K562 (cell line): Measurements from ENCODE around the gene NUP188. TPM values are rescaled to one million over a fixed set of nuclear protein-coding genes. Genes with fewer than 3 reads are reported as not detected.

Experiments
- BRD4 ChIP-seq: fragments of 200-600 bp; sonication (generic); IDR thresholded peaks from 2 replicates; pipeline ENCODE4 v1.6.1; 2017; ENCODE audit warnings: inconsistent platforms
- ELF4 ChIP-seq: fragments of 450-650 bp; formaldehyde crosslinking; IDR thresholded peaks from 2 replicates; pipeline ENCODE4 v1.4.0; 2022; ENCODE audit warnings: missing genetic modification characterization
- EZH2 ChIP-seq: IDR thresholded peaks from 2 replicates; pipeline ENCODE4 v1.6.1; 2012; ENCODE audit warnings: low read depth, mild to moderate bottlenecking, inconsistent platforms, low read length, borderline replicate concordance
- FOXJ2 ChIP-seq: fragments of 200-800 bp; sonication (Bioruptor generic); IDR thresholded peaks from 2 replicates; pipeline ENCODE4 v1.6.1; 2016; ENCODE audit warnings: missing genetic modification characterization, missing compliant biosample characterization
- GTF2F1 ChIP-seq: IDR thresholded peaks from 2 replicates; pipeline ENCODE4 v1.6.1; 2011; ENCODE audit warnings: low read depth, low read length, improper control_type of control experiment
- HCFC1 ChIP-seq: IDR thresholded peaks from 2 replicates; pipeline ENCODE4 v1.6.1; 2012; ENCODE audit warnings: low read depth, low read length, improper control_type of control experiment
- HDAC8 ChIP-seq: fragments of 450-650 bp; IDR thresholded peaks from 2 replicates; pipeline ENCODE4 v1.6.1; 2016; ENCODE audit warnings: mild to moderate bottlenecking, missing genetic modification characterization, moderate library complexity, missing compliant biosample characterization
- HDGF ChIP-seq: fragments of 450-650 bp; IDR thresholded peaks from 2 replicates; pipeline ENCODE4 v1.6.1; 2016
- MED1 ChIP-seq: sonication (generic); formaldehyde crosslinking; IDR thresholded peaks from 2 replicates; pipeline ENCODE4 v1.8.1; 2023; ENCODE audit warnings: missing genetic modification reagents, borderline replicate concordance
- MYC ChIP-seq, 2 experiments: fragments of 250-450 bp in 1 of 2; sonication (Bioruptor Pico) in 1 of 2; IDR thresholded peaks; 2 replicates each; pipeline versions ENCODE4 v1.5.1 to v1.6.1; 2012 to 2021; ENCODE audit warnings: low read depth in 2 of 2, borderline replicate concordance in 1 of 2, improper control_type of control experiment in 1 of 2, low read length in 1 of 2, mild to moderate bottlenecking in 1 of 2, moderate library complexity in 1 of 2
- MYNN ChIP-seq, 2 experiments: sonication (generic); formaldehyde crosslinking in 1 of 2; IDR thresholded peaks; 2 replicates each; pipeline versions ENCODE4 v1.5.0 to v1.6.1; 2016 to 2020; ENCODE audit warnings: antibody characterized with exemption in 1 of 2, missing genetic modification reagents in 1 of 2
- SAFB ChIP-seq: fragments of 200-400 bp; formaldehyde crosslinking; IDR thresholded peaks from 2 replicates; pipeline ENCODE4 v1.6.1; 2017; ENCODE audit warnings: low read depth, low read length, borderline replicate concordance
- SPI1 ChIP-seq: IDR thresholded peaks from 2 replicates; pipeline ENCODE4 v1.6.1; 2011; ENCODE audit warnings: low read depth, low read length, control low read depth, borderline replicate concordance
- SREBF2 ChIP-seq: sonication (generic); formaldehyde crosslinking; IDR thresholded peaks from 2 replicates; pipeline ENCODE4 v1.4.0; 2020; ENCODE audit warnings: mild to moderate bottlenecking, missing genetic modification reagents
- STAT5B ChIP-seq: fragments of 250-450 bp; sonication (Bioruptor Pico); IDR thresholded peaks from 2 replicates; pipeline ENCODE4 v1.8.0; 2021; ENCODE audit warnings: mild to moderate bottlenecking, inconsistent platforms
- TSC22D4 ChIP-seq: fragments of 450-650 bp; IDR thresholded peaks from 2 replicates; pipeline ENCODE4 v1.6.1; 2016; ENCODE audit warnings: missing genetic modification characterization, missing biosample characterization, control low read depth
- ZC3H8 ChIP-seq: fragments of 450-650 bp; IDR thresholded peaks from 2 replicates; pipeline ENCODE4 v1.6.1; 2017
- ZFP36 ChIP-seq: fragments of 150-350 bp; IDR thresholded peaks from 2 replicates; pipeline ENCODE4 v1.6.1; 2018; ENCODE audit warnings: low read length, low read depth; ENCODE audit not compliant: partially characterized antibody
- ZNF217 ChIP-seq: sonication (generic); formaldehyde crosslinking; IDR thresholded peaks from 2 replicates; pipeline ENCODE4 v1.8.0; 2022; ENCODE audit warnings: mild to moderate bottlenecking, missing genetic modification reagents
- ZNF274 ChIP-seq: IDR thresholded peaks from 2 replicates; pipeline ENCODE4 v1.6.1; 2011; ENCODE audit warnings: low read depth, mild to moderate bottlenecking, low read length, moderate library complexity, borderline replicate concordance
- ZNF316 ChIP-seq: fragments of 450-650 bp; IDR thresholded peaks from 2 replicates; pipeline ENCODE4 v1.6.1; 2016
- ZNF75A ChIP-seq: fragments of 450-650 bp; formaldehyde crosslinking; IDR thresholded peaks from 2 replicates; pipeline ENCODE4 v1.4.0; 2020; ENCODE audit warnings: mild to moderate bottlenecking
- polyA plus RNA-seq, 8 experiments: library from polyadenylated mRNA; depleted of rRNA in 4 of 8; stranded (reverse) in 5 of 8; unstranded in 3 of 8; fragments of >200 nt; fragmentation: Nextera tagmentation in 2 of 8; fragmentation: Illumina TruSeq in 1 of 8; extraction: Ambion mirVana in 2 of 8; extraction: Trizol in 1 of 8; gene quantifications; 2 replicates each; pipeline versions ENCODE4 v1.2.1 to v1.2.3, GENCODE V29; 2011 to 2014; ENCODE audit warnings: inconsistent platforms in 1 of 8, missing spikeins in 1 of 8
- total RNA-seq, 7 experiments: library from RNA; depleted of rRNA in 6 of 7; stranded (reverse); fragments of >200 nt in 6 of 7; fragmentation: Illumina TruSeq in 2 of 7; extraction: Trizol in 2 of 7; gene quantifications; 2 replicates each; pipeline versions ENCODE4 v1.2.1 to v1.2.3, GENCODE V29; 2011 to 2021; ENCODE audit warnings: low replicate concordance in 1 of 7
- TF ChIP-seq, protein P1 (sequence below): sonication (generic); formaldehyde crosslinking; IDR thresholded peaks from 2 replicates; pipeline ENCODE4 v1.8.0; 2022; ENCODE audit warnings: mild to moderate bottlenecking, missing genetic modification reagents
- TF ChIP-seq, protein P2 (sequence below): fragments of 450-650 bp; IDR thresholded peaks from 2 replicates; pipeline ENCODE4 v1.6.1; 2016; ENCODE audit warnings: missing biosample characterization, missing genetic modification characterization
- TF ChIP-seq, protein P3 (sequence below): fragments of 250-450 bp; sonication (Bioruptor Pico); IDR thresholded peaks from 2 replicates; pipeline ENCODE4 v1.5.1; 2021; ENCODE audit warnings: mild to moderate bottlenecking

Gene NUP188
- total and polyA plus RNA-seq, 9 of the 15 experiments (the other 6 are each of a cell fraction or from before 2014, with no cell fraction given) = 11.7 to 135 (median 70.6) TPM

DNA sequence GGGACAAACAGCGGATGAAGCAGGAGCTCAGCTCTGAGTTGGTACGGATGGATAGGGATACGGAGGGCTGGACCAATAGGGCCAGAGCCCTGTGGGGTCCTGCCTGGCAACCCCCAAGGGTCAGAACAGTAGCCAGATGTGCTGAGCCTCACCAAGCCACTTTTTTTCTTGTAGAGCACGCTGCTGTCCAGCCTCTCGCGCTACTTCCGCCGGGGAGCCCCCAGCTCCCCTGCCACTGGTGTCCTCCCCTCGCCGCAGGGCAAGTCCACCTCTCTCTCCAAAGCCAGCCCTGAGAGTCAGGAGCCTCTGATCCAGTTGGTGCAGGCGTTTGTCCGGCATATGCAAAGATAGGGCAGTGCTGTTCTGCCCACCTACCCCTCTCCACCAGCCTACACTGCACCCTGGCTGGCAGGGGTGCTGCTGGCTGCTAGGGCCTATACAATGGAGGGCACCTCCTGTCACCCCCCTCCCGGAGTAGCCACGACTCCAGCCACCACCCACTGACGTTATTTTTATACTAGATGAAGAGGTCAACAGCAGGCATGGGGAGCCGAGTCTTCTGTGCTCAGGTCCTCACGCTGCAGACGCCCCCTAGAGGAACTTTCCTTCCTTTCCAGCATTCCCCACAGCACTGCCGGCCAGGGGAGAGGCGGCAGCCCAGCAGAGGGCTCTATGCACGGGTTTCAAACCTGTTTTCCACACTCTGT is 59.0 kb downstream of the NUP188 start (continued):
- TF ChIP-seq, protein P1, sequence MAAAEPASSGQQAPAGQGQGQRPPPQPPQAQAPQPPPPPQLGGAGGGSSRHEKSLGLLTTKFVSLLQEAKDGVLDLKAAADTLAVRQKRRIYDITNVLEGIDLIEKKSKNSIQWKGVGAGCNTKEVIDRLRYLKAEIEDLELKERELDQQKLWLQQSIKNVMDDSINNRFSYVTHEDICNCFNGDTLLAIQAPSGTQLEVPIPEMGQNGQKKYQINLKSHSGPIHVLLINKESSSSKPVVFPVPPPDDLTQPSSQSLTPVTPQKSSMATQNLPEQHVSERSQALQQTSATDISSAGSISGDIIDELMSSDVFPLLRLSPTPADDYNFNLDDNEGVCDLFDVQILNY (CRISPR knock-in tag) = no peak
- TF ChIP-seq BRD4 = no peak
- TF ChIP-seq EZH2 = no peak
- no peak for TF ChIP-seq ZNF75A (CRISPR knock-in tag)
- no peak for TF ChIP-seq ZC3H8
- TF ChIP-seq MYNN (IDR thresholded peaks at IDR 0.05) = peak; percentile 80
- no peak for TF ChIP-seq MYNN (CRISPR knock-in tag; IDR thresholded peaks at IDR 0.05)
- TF ChIP-seq HDAC8 (tag) = no peak
- TF ChIP-seq ZFP36 = no peak
- TF ChIP-seq SREBF2 = no peak
- no peak for TF ChIP-seq ELF4
- no peak for TF ChIP-seq MED1
- peak; percentile 58 for TF ChIP-seq MYC (IDR thresholded peaks at IDR 0.05; ENCODE audit: low read depth, low read length)
- no peak for TF ChIP-seq MYC (CRISPR knock-in tag; IDR thresholded peaks at IDR 0.05; ENCODE audit: borderline replicate concordance, low read depth)
- no peak for TF ChIP-seq GTF2F1
- no peak for TF ChIP-seq SAFB
- no peak for TF ChIP-seq ZNF217
- no peak for TF ChIP-seq HDGF
- no peak for TF ChIP-seq FOXJ2 (tag)
- TF ChIP-seq STAT5B = no peak
- no peak for TF ChIP-seq TSC22D4 (tag)
- TF ChIP-seq, protein P2, sequence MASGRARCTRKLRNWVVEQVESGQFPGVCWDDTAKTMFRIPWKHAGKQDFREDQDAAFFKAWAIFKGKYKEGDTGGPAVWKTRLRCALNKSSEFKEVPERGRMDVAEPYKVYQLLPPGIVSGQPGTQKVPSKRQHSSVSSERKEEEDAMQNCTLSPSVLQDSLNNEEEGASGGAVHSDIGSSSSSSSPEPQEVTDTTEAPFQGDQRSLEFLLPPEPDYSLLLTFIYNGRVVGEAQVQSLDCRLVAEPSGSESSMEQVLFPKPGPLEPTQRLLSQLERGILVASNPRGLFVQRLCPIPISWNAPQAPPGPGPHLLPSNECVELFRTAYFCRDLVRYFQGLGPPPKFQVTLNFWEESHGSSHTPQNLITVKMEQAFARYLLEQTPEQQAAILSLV (tag) = no peak
- no peak for TF ChIP-seq ZNF316
- TF ChIP-seq SPI1 = no peak
- TF ChIP-seq HCFC1 = peak; percentile 52; the same call in 1 of the 2 replicates
- TF ChIP-seq ZNF274 = no peak
- TF ChIP-seq, protein P3, sequence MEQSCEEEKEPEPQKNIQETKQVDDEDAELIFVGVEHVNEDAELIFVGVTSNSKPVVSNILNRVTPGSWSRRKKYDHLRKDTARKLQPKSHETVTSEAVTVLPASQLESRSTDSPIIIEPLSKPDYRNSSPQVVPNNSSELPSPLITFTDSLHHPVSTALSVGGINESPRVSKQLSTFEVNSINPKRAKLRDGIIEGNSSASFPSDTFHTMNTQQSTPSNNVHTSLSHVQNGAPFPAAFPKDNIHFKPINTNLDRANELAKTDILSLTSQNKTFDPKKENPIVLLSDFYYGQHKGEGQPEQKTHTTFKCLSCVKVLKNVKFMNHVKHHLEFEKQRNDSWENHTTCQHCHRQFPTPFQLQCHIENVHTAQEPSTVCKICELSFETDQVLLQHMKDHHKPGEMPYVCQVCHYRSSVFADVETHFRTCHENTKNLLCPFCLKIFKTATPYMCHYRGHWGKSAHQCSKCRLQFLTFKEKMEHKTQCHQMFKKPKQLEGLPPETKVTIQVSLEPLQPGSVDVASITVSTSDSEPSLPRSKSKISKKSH (CRISPR knock-in tag) = no peak
